GM19395 (cell line): ENCODE data around the gene RGS11.
A peak's percentile ranks its signal among the peaks of the same experiment; 100 is the strongest.
"Not testable (repeated sequence)": the region's sequence is repeated elsewhere in the genome, so short reads cannot be mapped to it uniquely, and the experiment has no call there.

Experiments
- ATAC-seq: cut with Tn5 transposase; IDR thresholded peaks from one replicate; pipeline ENCODE4 v1.9.1; 2021; ENCODE audit warnings: mild to moderate bottlenecking, moderate library complexity; ENCODE audit not compliant: unreplicated experiment

Gene RGS11

DNA sequence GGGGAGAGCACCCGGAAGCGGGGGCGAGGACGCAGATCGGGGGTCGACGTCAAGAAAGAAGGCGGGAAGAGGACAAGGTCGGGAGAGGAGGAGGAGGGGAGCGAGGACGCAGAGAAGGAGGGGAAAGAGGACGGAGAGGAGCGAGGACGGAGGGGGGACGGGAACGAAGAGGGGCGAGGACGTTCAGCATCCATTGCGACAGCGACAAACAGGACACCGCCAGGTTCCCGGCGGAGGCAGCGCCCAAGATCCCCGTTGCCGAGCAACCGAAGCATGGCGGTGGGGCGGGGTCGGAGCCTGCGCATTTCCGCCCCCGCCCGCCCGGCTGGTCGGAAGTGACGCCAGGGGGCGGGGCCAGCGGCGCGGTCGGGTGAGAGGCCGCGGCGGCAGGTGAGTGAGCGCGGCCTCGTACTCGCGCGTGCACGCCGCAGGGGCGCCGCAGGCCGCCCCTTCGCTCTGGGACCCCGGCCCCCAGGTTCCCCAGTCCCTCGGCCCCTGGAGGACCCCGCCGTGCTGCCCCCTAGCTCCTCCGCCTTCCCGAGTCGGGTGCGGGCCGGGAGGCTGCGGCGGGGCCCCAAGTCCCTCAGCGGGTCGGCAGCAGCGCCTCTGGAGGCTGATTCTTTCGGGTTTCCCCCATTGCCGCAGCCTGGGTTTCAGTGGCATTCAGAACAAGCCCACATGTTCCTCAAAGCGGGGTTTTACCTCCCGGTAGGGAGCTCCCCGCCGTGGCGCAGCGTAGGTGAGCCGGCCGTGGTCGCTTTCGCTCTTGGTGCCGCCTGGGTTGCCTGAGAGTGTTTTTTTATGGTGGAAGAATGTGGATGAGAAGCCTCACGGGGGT, 41.1 kb downstream of the RGS11 start, which contains the start of gene FAM234A:
Gene FAM234A, plus strand, starts transcription at position 354 of the 838 bp plus-strand sequence. CDS start 19,593 bp downstream, outside the sequence.
- peak; percentile 83 for ATAC-seq

GRCh38 chr16:230949-231348, 44.8 kb downstream of the RGS11 start:
- ATAC-seq = no peak

- not testable (repeated sequence) for ATAC-seq
Observed at GRCh38 chr16:230351-230750, 45.4 kb downstream of the RGS11 start.

- no peak for ATAC-seq
Observed at GRCh38 chr16:229731-230281, 45.9 kb downstream of the RGS11 start.

DNA sequence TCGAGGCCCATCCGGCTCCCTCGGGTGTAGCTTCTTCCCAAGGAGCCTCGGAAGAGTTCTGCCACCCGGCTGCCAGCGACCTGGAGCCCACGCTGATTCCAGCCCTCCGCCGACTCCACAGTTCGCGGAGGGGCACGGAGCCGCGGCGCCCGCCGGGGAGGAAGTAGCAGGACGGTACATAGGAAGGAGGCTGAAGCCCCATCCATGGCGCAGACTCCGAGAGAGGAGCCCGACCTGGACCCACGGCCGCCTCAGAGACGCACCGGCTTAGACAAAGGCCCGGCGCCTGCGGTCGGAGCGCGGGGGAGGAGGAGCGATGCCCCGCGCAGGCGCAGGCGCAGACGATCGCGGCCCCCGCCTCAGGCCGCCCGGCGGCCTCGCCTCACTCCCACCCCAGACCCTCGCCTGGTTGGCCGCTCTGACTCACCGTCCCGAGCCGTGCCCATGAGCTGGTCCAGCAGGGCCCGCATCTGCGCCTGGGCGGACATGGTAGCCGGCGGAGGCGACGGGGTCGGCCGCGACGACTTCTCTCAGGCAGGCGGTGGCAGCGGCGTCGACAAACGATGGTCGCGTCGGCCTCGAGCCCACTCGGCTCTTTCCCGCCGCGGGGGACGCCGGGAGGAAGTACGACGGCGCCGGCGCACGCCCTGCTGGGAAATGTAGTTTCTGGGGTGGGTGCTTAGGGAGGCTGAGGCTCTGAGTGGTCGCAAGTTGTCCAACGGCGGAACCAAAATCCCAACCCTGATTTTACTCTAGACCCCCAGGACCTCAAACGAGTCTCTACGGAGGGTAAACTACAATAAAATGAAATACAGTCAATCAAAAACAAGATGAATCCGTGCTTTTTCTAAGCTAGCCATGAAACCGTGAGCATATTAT, 46.7 kb downstream of the RGS11 start, which contains the start of gene LUC7L:
Gene LUC7L, minus strand, starts transcription at position 598 of the 879 bp plus-strand sequence. Its CDS starts 110 bp downstream, at position 488.
- peak; percentile 80 for ATAC-seq

DNA sequence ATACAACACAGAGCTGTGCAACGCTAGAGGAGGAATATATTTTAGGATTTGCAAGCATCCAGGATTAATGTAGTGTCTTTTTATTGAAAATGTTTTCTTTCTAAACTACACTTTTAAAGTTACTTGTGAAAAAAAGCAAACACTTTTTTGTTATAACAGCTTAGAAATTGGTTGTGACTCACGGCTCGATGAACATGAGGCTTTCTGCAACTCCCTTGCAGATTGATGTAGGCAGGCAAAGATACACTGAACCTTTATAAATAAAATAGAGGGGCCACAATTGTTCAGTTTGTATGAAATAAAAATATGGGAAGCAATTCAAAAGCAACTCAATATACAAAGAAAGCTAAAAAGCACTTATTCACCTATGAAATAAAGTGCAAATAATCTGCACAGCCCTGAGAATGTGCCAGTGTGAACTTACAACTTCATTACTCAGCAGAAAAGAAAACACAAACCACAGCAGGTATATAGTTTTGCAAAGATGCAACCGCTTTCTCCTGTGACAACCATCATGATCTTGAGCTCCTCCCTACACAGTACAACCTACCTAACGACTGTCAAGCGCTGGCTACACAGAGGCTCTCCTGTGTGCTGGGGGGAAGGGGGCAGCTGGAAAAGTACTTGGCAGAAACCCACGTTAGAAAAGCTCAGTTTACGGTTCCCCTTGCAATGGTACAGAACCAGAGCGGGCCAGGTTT, 47.4 kb downstream of the RGS11 start:
- ATAC-seq = peak; percentile 26

- ATAC-seq = no peak
Observed at GRCh38 chr16:220021-220420, 55.7 kb downstream of the RGS11 start.
